Measurements from ENCODE around the gene NEURL1B.

Gene NEURL1B

GRCh38 chr5:172635038-172635437, 6.0 kb upstream of the NEURL1B start:
- no peak overlapping the region for H4K12ac ChIP-seq (ENCODE audit: low read depth, low read length)
- WGBS (ENCODE audit: extremely low coverage, insufficient coverage, insufficient read length): no CpG with 5 or more reads among the region's 12 CpGs
- no peak overlapping the region for H2AFZ ChIP-seq (ENCODE audit: insufficient read depth, low read length, poor library complexity)
- no peak overlapping the region for H3K27ac ChIP-seq (ENCODE audit: low read depth, low read length)
- H3K23ac ChIP-seq (ENCODE audit: low read length): no peak overlapping the region
- H3K4ac ChIP-seq (ENCODE audit: low read depth, low read length): no peak overlapping the region
- H3K4me1 ChIP-seq (ENCODE audit: control insufficient read depth in 1 of 2, insufficient read depth in 2 of 2, low read length in 2 of 2): no peaks in the 10 kb centered on the region
- H3K36me3 ChIP-seq (ENCODE audit: control insufficient read depth in 1 of 2, insufficient read depth in 2 of 2, low read length in 2 of 2): no peaks in the 10 kb centered on the region
- H3K4me3 ChIP-seq (ENCODE audit: low read depth, low read length): no peak overlapping the region
- no peak overlapping the region for H3K14ac ChIP-seq (ENCODE audit: low read length)
- no peak overlapping the region for H4K8ac ChIP-seq (ENCODE audit: low read depth, low read length)
- no peaks in the 10 kb centered on the region for H3K79me1 ChIP-seq (ENCODE audit: low read length)
- no peak overlapping the region for H3K4me2 ChIP-seq (ENCODE audit: low read length)
- no peak overlapping the region for H4K91ac ChIP-seq (ENCODE audit: low read depth, low read length)
- no peak for DNase-seq
- H3K27me3 ChIP-seq (ENCODE audit: insufficient read depth, low read length): no peaks in the 10 kb centered on the region
- peaks cover 3% of the 10 kb centered on the region for H3K9me3 ChIP-seq (ENCODE audit: insufficient read depth, low read depth, low read length)
- no peak overlapping the region for H2BK5ac ChIP-seq (ENCODE audit: low read depth, low read length, poor library complexity)
- H3K18ac ChIP-seq (ENCODE audit: low read length): no peak overlapping the region
- H2BK120ac ChIP-seq (ENCODE audit: insufficient read depth, low read length, poor library complexity): no peak overlapping the region
- H2BK12ac ChIP-seq (ENCODE audit: low read length): no peak overlapping the region
- no peak overlapping the region for H3K9ac ChIP-seq (ENCODE audit: low read length)
- H2AK5ac ChIP-seq (ENCODE audit: low read length): no peak overlapping the region
- no peaks in the 10 kb centered on the region for H3K79me2 ChIP-seq (ENCODE audit: control insufficient read depth, insufficient read depth, low read length, poor library complexity)

GRCh38 chr5:172636279-172637050, 4.6 kb upstream of the NEURL1B start:
- Histone ChIP-seq H3K4me3 (ENCODE audit: low read depth, low read length) (no peak overlapping the region), H3K4me2 (ENCODE audit: low read length) (no peak overlapping the region), H3K27me3 (ENCODE audit: insufficient read depth, low read length) (peaks cover 11% of the 10 kb centered on the region), H3K4ac (ENCODE audit: low read depth, low read length) (no peak overlapping the region), H3K9me3 (ENCODE audit: insufficient read depth, low read depth, low read length) (peaks cover 3% of the 10 kb centered on the region), H3K9ac (ENCODE audit: low read length) (no peak overlapping the region), H2BK5ac (ENCODE audit: low read depth, low read length, poor library complexity) (no peak overlapping the region), H2BK12ac (ENCODE audit: low read length) (no peak overlapping the region), H3K18ac (ENCODE audit: low read length) (no peak overlapping the region), H3K14ac (ENCODE audit: low read length) (no peak overlapping the region), H3K23ac (ENCODE audit: low read length) (no peak overlapping the region), H3K79me2 (ENCODE audit: control insufficient read depth, insufficient read depth, low read length, poor library complexity) (no peaks in the 10 kb centered on the region), H2AFZ (ENCODE audit: insufficient read depth, low read length, poor library complexity) (no peak overlapping the region), H3K36me3 (ENCODE audit: control insufficient read depth in 1 of 2, insufficient read depth in 2 of 2, low read length in 2 of 2) (no peaks in the 10 kb centered on the region), H3K27ac (ENCODE audit: low read depth, low read length) (no peak overlapping the region), H4K91ac (ENCODE audit: low read depth, low read length) (no peak overlapping the region), H3K4me1 (ENCODE audit: control insufficient read depth in 1 of 2, insufficient read depth in 2 of 2, low read length in 2 of 2) (peaks cover 3 to 6% of the 10 kb centered on the region in 2 experiments), H2BK120ac (ENCODE audit: insufficient read depth, low read length, poor library complexity) (no peak overlapping the region), H4K8ac (ENCODE audit: low read depth, low read length) (no peak overlapping the region), H4K12ac (ENCODE audit: low read depth, low read length) (no peak overlapping the region), H3K79me1 (ENCODE audit: low read length) (no peaks in the 10 kb centered on the region), H2AK5ac (ENCODE audit: low read length) (no peak overlapping the region)
- WGBS (ENCODE audit: extremely low coverage, insufficient coverage, insufficient read length): no CpG with 5 or more reads among the region's 11 CpGs
- DNase-seq: no peak

- H3K27me3 ChIP-seq (ENCODE audit: insufficient read depth, low read length): peaks cover 18% of the 10 kb centered on the region
- WGBS (ENCODE audit: extremely low coverage, insufficient coverage, insufficient read length): no CpG with 5 or more reads among the region's 10 CpGs
Measured at GRCh38 chr5:172637110-172637580, 3.9 kb upstream of the NEURL1B start.

GRCh38 chr5:172637740-172638139, 3.3 kb upstream of the NEURL1B start:
- Histone ChIP-seq H2BK120ac (ENCODE audit: insufficient read depth, low read length, poor library complexity) (no peak overlapping the region), H3K36me3 (ENCODE audit: control insufficient read depth in 1 of 2, insufficient read depth in 2 of 2, low read length in 2 of 2) (no peaks in the 10 kb centered on the region)
- no CpG with 5 or more reads among the region's 2 CpGs for WGBS (ENCODE audit: extremely low coverage, insufficient coverage, insufficient read length)

More at GRCh38 chr5:172637110-172637580, 3.9 kb upstream of the NEURL1B start:
- H3K23ac ChIP-seq (ENCODE audit: low read length): no peak overlapping the region
- H2BK120ac ChIP-seq (ENCODE audit: insufficient read depth, low read length, poor library complexity): no peak overlapping the region
- no peak for DNase-seq
- H3K4ac ChIP-seq (ENCODE audit: low read depth, low read length): no peak overlapping the region
- H3K14ac ChIP-seq (ENCODE audit: low read length): no peak overlapping the region
- H3K36me3 ChIP-seq (ENCODE audit: control insufficient read depth in 1 of 2, insufficient read depth in 2 of 2, low read length in 2 of 2): no peaks in the 10 kb centered on the region
- no peak overlapping the region for H4K8ac ChIP-seq (ENCODE audit: low read depth, low read length)
- H2BK5ac ChIP-seq (ENCODE audit: low read depth, low read length, poor library complexity): no peak overlapping the region
- H3K18ac ChIP-seq (ENCODE audit: low read length): no peak overlapping the region
- no peak overlapping the region for H3K27ac ChIP-seq (ENCODE audit: low read depth, low read length)
- no peak overlapping the region for H4K91ac ChIP-seq (ENCODE audit: low read depth, low read length)
- no peaks in the 10 kb centered on the region for H3K79me2 ChIP-seq (ENCODE audit: control insufficient read depth, insufficient read depth, low read length, poor library complexity)
- H2AFZ ChIP-seq (ENCODE audit: insufficient read depth, low read length, poor library complexity): no peak overlapping the region
- H3K4me3 ChIP-seq (ENCODE audit: low read depth, low read length): no peak overlapping the region
- no peak overlapping the region for H2BK12ac ChIP-seq (ENCODE audit: low read length)
- no peak overlapping the region for H2AK5ac ChIP-seq (ENCODE audit: low read length)
- H3K79me1 ChIP-seq (ENCODE audit: low read length): no peaks in the 10 kb centered on the region
- no peak overlapping the region for H3K9ac ChIP-seq (ENCODE audit: low read length)
- H3K4me1 ChIP-seq (ENCODE audit: control insufficient read depth in 1 of 2, insufficient read depth in 2 of 2, low read length in 2 of 2): peaks cover 3 to 7% of the 10 kb centered on the region in 2 experiments
- no peak overlapping the region for H4K12ac ChIP-seq (ENCODE audit: low read depth, low read length)
- peaks cover 4% of the 10 kb centered on the region for H3K9me3 ChIP-seq (ENCODE audit: insufficient read depth, low read depth, low read length)
- no peak overlapping the region for H3K4me2 ChIP-seq (ENCODE audit: low read length)

More at GRCh38 chr5:172637740-172638139, 3.3 kb upstream of the NEURL1B start:
- no peak overlapping the region for H4K12ac ChIP-seq (ENCODE audit: low read depth, low read length)
- H3K79me1 ChIP-seq (ENCODE audit: low read length): no peaks in the 10 kb centered on the region
- H3K4me2 ChIP-seq (ENCODE audit: low read length): no peak overlapping the region
- peaks cover 23% of the 10 kb centered on the region for H3K27me3 ChIP-seq (ENCODE audit: insufficient read depth, low read length)
- no peak overlapping the region for H3K4ac ChIP-seq (ENCODE audit: low read depth, low read length)
- no peak overlapping the region for H3K14ac ChIP-seq (ENCODE audit: low read length)
- no peak overlapping the region for H3K23ac ChIP-seq (ENCODE audit: low read length)
- no peak overlapping the region for H3K9ac ChIP-seq (ENCODE audit: low read length)
- no peak overlapping the region for H4K8ac ChIP-seq (ENCODE audit: low read depth, low read length)
- H2BK5ac ChIP-seq (ENCODE audit: low read depth, low read length, poor library complexity): no peak overlapping the region
- no peak overlapping the region for H3K4me3 ChIP-seq (ENCODE audit: low read depth, low read length)
- peaks cover 3 to 7% of the 10 kb centered on the region in 2 experiments for H3K4me1 ChIP-seq (ENCODE audit: control insufficient read depth in 1 of 2, insufficient read depth in 2 of 2, low read length in 2 of 2)
- no peak overlapping the region for H3K18ac ChIP-seq (ENCODE audit: low read length)
- H2BK12ac ChIP-seq (ENCODE audit: low read length): no peak overlapping the region
- no peak for DNase-seq
- H4K91ac ChIP-seq (ENCODE audit: low read depth, low read length): no peak overlapping the region
- no peak overlapping the region for H3K27ac ChIP-seq (ENCODE audit: low read depth, low read length)
- H2AFZ ChIP-seq (ENCODE audit: insufficient read depth, low read length, poor library complexity): no peak overlapping the region
- H3K79me2 ChIP-seq (ENCODE audit: control insufficient read depth, insufficient read depth, low read length, poor library complexity): no peaks in the 10 kb centered on the region
- peaks cover 5% of the 10 kb centered on the region for H3K9me3 ChIP-seq (ENCODE audit: insufficient read depth, low read depth, low read length)
- no peak overlapping the region for H2AK5ac ChIP-seq (ENCODE audit: low read length)
